ENCODE data around the gene ANKMY2. TPM values are rescaled to one million over a fixed set of nuclear protein-coding genes. Genes with fewer than 3 reads are reported as not detected.
"Not testable (repeated sequence)": the region's sequence is repeated elsewhere in the genome, so short reads cannot be mapped to it uniquely, and the experiment has no call there.

Gene ANKMY2
- total RNA-seq, 2 experiments from 2014 or later = 11.5 to 13.1 TPM

GRCh38 chr7:16670021-16670420, 24.5 kb upstream of the ANKMY2 start:
- CTCF ChIA-PET = no interaction called here
- Mint-ChIP-seq H3K4me3 (no peak overlapping the region), H3K4me1 (peaks cover 7% of the 10 kb centered on the region), H3K9me3 (ENCODE audit: low read depth) (no peaks in the 10 kb centered on the region), H3K36me3 (peaks cover 56% of the 10 kb centered on the region), H3K27me3 (no peaks in the 10 kb centered on the region), H3K27ac (no peak overlapping the region)
- DNase-seq (no peak), ATAC-seq (no peak)

GRCh38 chr7:16669581-16669980, 24.0 kb upstream of the ANKMY2 start:
- H3K4me3 Mint-ChIP-seq = no peak overlapping the region
- CTCF ChIA-PET = no interaction called here
- ATAC-seq (no peak), DNase-seq (no peak)
- peaks cover 7% of the 10 kb centered on the region for H3K4me1 Mint-ChIP-seq
- H3K27ac Mint-ChIP-seq = no peak overlapping the region
- H3K27me3 Mint-ChIP-seq = no peaks in the 10 kb centered on the region
- H3K36me3 Mint-ChIP-seq = peaks cover 56% of the 10 kb centered on the region
- no peaks in the 10 kb centered on the region for H3K9me3 Mint-ChIP-seq (ENCODE audit: low read depth)

GRCh38 chr7:16668978-16669377, 23.4 kb upstream of the ANKMY2 start:
- CTCF ChIA-PET = no interaction called here
- DNase-seq = no peak
- Mint-ChIP-seq H3K4me3 (no peak overlapping the region), H3K27ac (no peak overlapping the region), H3K9me3 (ENCODE audit: low read depth) (no peaks in the 10 kb centered on the region), H3K27me3 (no peaks in the 10 kb centered on the region), H3K36me3 (peaks cover 60% of the 10 kb centered on the region), H3K4me1 (peaks cover 7% of the 10 kb centered on the region)
- no peak for ATAC-seq

- DNase-seq = no peak
- Mint-ChIP-seq H3K9me3 (ENCODE audit: low read depth) (no peaks in the 10 kb centered on the region), H3K36me3 (peaks cover 60% of the 10 kb centered on the region), H3K27me3 (no peaks in the 10 kb centered on the region), H3K4me3 (no peak overlapping the region), H3K4me1 (peaks cover 7% of the 10 kb centered on the region), H3K27ac (no peak overlapping the region)
- CTCF ChIA-PET = no interaction called here
- no peak for ATAC-seq
These were observed 22.7 kb upstream of the ANKMY2 start for GRCh38 chr7:16668049-16668858.

- Mint-ChIP-seq H3K27me3 (no peaks in the 10 kb centered on the region), H3K4me1 (peaks cover 9% of the 10 kb centered on the region), H3K27ac (no peak overlapping the region), H3K36me3 (peaks cover 55% of the 10 kb centered on the region), H3K4me3 (no peak overlapping the region), H3K9me3 (ENCODE audit: low read depth) (no peaks in the 10 kb centered on the region)
- ATAC-seq = no peak
- no peak for DNase-seq
- CTCF ChIA-PET = no interaction called here
These were observed 21.8 kb upstream of the ANKMY2 start for GRCh38 chr7:16667355-16667754.

GRCh38 chr7:16661924-16662323, 16.4 kb upstream of the ANKMY2 start:
- ATAC-seq (no peak), DNase-seq (no peak)
- Mint-ChIP-seq H3K36me3 (peaks cover 23% of the 10 kb centered on the region), H3K4me1 (peaks cover 15% of the 10 kb centered on the region), H3K9me3 (ENCODE audit: low read depth) (no peaks in the 10 kb centered on the region), H3K27me3 (no peaks in the 10 kb centered on the region), H3K27ac (no peak overlapping the region), H3K4me3 (no peak overlapping the region)
- CTCF ChIA-PET = no interaction called here

- Mint-ChIP-seq H3K36me3 (peaks cover 26% of the 10 kb centered on the region), H3K4me1 (peaks cover 15% of the 10 kb centered on the region), H3K27me3 (no peaks in the 10 kb centered on the region), H3K27ac (no peak overlapping the region), H3K4me3 (no peak overlapping the region), H3K9me3 (ENCODE audit: low read depth) (no peaks in the 10 kb centered on the region)
- ATAC-seq = peak; percentile 9
- CTCF ChIA-PET = no interaction called here
- no peak for DNase-seq
These were observed 15.3 kb upstream of the ANKMY2 start for GRCh38 chr7:16660702-16661464.

- ATAC-seq; H3K4me3 Mint-ChIP-seq; DNase-seq; H3K9me3 Mint-ChIP-seq (ENCODE audit: low read depth); H3K27ac Mint-ChIP-seq; H3K27me3 Mint-ChIP-seq; CTCF ChIA-PET: not testable (repeated sequence)
- H3K36me3 Mint-ChIP-seq = peaks cover 22% of the 10 kb centered on the region
- H3K4me1 Mint-ChIP-seq = peaks cover 18% of the 10 kb centered on the region
These were observed 14.4 kb upstream of the ANKMY2 start for GRCh38 chr7:16659854-16660497.

GRCh38 chr7:16657656-16658279, 12.2 kb upstream of the ANKMY2 start:
- CTCF ChIA-PET = no interaction called here
- Mint-ChIP-seq H3K4me3 (no peak overlapping the region), H3K9me3 (ENCODE audit: low read depth) (no peaks in the 10 kb centered on the region), H3K4me1 (peaks cover 20% of the 10 kb centered on the region), H3K27me3 (no peaks in the 10 kb centered on the region), H3K36me3 (peaks cover 20% of the 10 kb centered on the region), H3K27ac (no peak overlapping the region)
- ATAC-seq (no peak), DNase-seq (no peak)

- H3K36me3 Mint-ChIP-seq = peaks cover 17% of the 10 kb centered on the region
- H3K27me3 Mint-ChIP-seq = no peaks in the 10 kb centered on the region
- no peaks in the 10 kb centered on the region for H3K9me3 Mint-ChIP-seq (ENCODE audit: low read depth)
- CTCF ChIA-PET = no interaction called here
- no peak overlapping the region for H3K27ac Mint-ChIP-seq
- H3K4me1 Mint-ChIP-seq = peaks cover 28% of the 10 kb centered on the region
- H3K4me3 Mint-ChIP-seq = no peak overlapping the region
- DNase-seq (no peak), ATAC-seq (no peak)
These were observed 10.6 kb upstream of the ANKMY2 start for GRCh38 chr7:16656141-16656540.

- no peak for DNase-seq
- CTCF ChIA-PET = interaction anchor here (1.7 kb wide), 1 partner anchor 9 kb away, joined by 5 read pairs; no protein-coding TSS in a partner anchor
- peaks cover 28% of the 10 kb centered on the region for H3K4me1 Mint-ChIP-seq
- no peaks in the 10 kb centered on the region for H3K27me3 Mint-ChIP-seq
- H3K27ac Mint-ChIP-seq = no peak overlapping the region
- H3K9me3 Mint-ChIP-seq (ENCODE audit: low read depth) = no peaks in the 10 kb centered on the region
- ATAC-seq = no peak
- peaks cover 18% of the 10 kb centered on the region for H3K36me3 Mint-ChIP-seq
- H3K4me3 Mint-ChIP-seq = no peak overlapping the region
These were observed 9.8 kb upstream of the ANKMY2 start for GRCh38 chr7:16655394-16655793.

GRCh38 chr7:16652888-16653287, 7.3 kb upstream of the ANKMY2 start:
- ATAC-seq = no peak

GRCh38 chr7:16652240-16652583, 6.7 kb upstream of the ANKMY2 start:
- no peak for ATAC-seq

More at GRCh38 chr7:16652888-16653287, 7.3 kb upstream of the ANKMY2 start:
- CTCF ChIA-PET = no interaction called here
- Mint-ChIP-seq H3K27ac (no peak overlapping the region), H3K4me3 (no peak overlapping the region), H3K27me3 (no peaks in the 10 kb centered on the region), H3K9me3 (ENCODE audit: low read depth) (no peaks in the 10 kb centered on the region), H3K36me3 (peaks cover 24% of the 10 kb centered on the region), H3K4me1 (peaks cover 46% of the 10 kb centered on the region)
- DNase-seq = no peak

More at GRCh38 chr7:16652240-16652583, 6.7 kb upstream of the ANKMY2 start:
- Mint-ChIP-seq H3K4me3 (no peak overlapping the region), H3K27me3 (no peaks in the 10 kb centered on the region), H3K36me3 (peaks cover 18% of the 10 kb centered on the region), H3K4me1 (peaks cover 47% of the 10 kb centered on the region), H3K9me3 (ENCODE audit: low read depth) (no peaks in the 10 kb centered on the region), H3K27ac (no peak overlapping the region)
- CTCF ChIA-PET = no interaction called here
- no peak for DNase-seq
